Psoas muscle (tissue), 8 donors: ENCODE results near the gene HNF1A. TPM values are rescaled to one million over a fixed set of nuclear protein-coding genes. Genes with fewer than 3 reads are reported as not detected.

Experiments
- ATAC-seq, 4 donors: fragments of 200-7000 bp; cut with Tn5 transposase; one replicate each; pipeline ENCODE4 v1.9.1; 2020; ENCODE audit warnings: moderate library complexity in 3 of 4, mild to moderate bottlenecking in 2 of 4
- DNase-seq, 2 donors: peaks; one replicate each; pipeline ENCODE4 v3.0.0-alpha.2; 2020
- H3K27ac ChIP-seq: fragments of 200-600 bp; one replicate; pipeline ENCODE4 v1.8.0; 2022
- H3K27me3 ChIP-seq, 3 donors: fragments of 200-600 bp in 1 of 3; one replicate each; pipeline versions ENCODE4 v1.6.1 to v1.8.0; 2013 to 2022; ENCODE audit warnings: low read length in 2 of 3, mild to moderate bottlenecking in 2 of 3, moderate library complexity in 1 of 3; ENCODE audit not compliant: insufficient read depth in 3 of 3
- H3K36me3 ChIP-seq, 2 donors: fragments of 200-600 bp in 1 of 2; one replicate each; pipeline versions ENCODE4 v1.6.1 to v1.8.0; 2013 to 2022; ENCODE audit warnings: low read depth in 1 of 2, mild to moderate bottlenecking in 1 of 2, moderate library complexity in 1 of 2; ENCODE audit not compliant: insufficient read depth in 1 of 2
- H3K4me1 ChIP-seq: fragments of 200-600 bp; one replicate; pipeline ENCODE4 v1.8.0; 2022
- H3K4me3 ChIP-seq: fragments of 200-600 bp; one replicate; pipeline ENCODE4 v1.8.0; 2022; ENCODE audit warnings: mild to moderate bottlenecking
- H3K9me3 ChIP-seq: fragments of 200-600 bp; one replicate; pipeline ENCODE4 v1.8.0; 2022
- WGBS, 3 donors: extraction: QIAGEN DNeasy Blood & Tissue Kit; methylation state at CpG; one replicate each; pipeline versions ENCODE4 v1.1.6 to v1.1.7; 2013; 5-methylcytosine and 5-hydroxymethylcytosine counted together
- intact Hi-C, 2 donors: fragments of 100-400 bp; cut with DNase I; formaldehyde crosslinking; loops; one replicate each; pipeline versions ENCODE4 v1.11.0 to v1.14.2; 2022
- polyA plus RNA-seq, 3 donors: library from polyadenylated mRNA; stranded (reverse); fragments of 200-250 nt; gene quantifications; one replicate each; pipeline ENCODE4 v1.2.3, GENCODE V29; 2013
- total RNA-seq, 4 donors: library from RNA; stranded (reverse); fragmentation: NEBNext Ultra II Directional in 2 of 4; extraction: Animal tissue kit (Norgen Biotek cat#: 25700) in 2 of 4; gene quantifications; one replicate each; pipeline versions ENCODE4 v1.2.1 to v1.2.4, GENCODE V29; 2021 to 2023
- TF ChIP-seq, protein P1 (sequence below): fragments of 200-600 bp; IDR thresholded peaks from one replicate; pipeline ENCODE4 v1.8.0; 2022; ENCODE audit warnings: antibody characterized with exemption
- donor health status: healthy with polysubstance abuse.
- donor health status: DM: no; HTN: no; CAD: no; lungs with moderate emphysema.
- donor health status: Bipolar disorder and iron deficiency.
- donor health status: healthy.
- donor health status: DM: yes; HTN: yes; CAD: no.
- donor health status: DM: no; HTN: no; CAD: no.
- donor health status: DM: no; HTN: no; CAD: no.
- donor health status: DM: yes; HTN: yes; CAD: no.

Gene HNF1A
- total and polyA plus RNA-seq, 7 donors = 0.07 to 0.18 TPM; not detected in 5

DNA sequence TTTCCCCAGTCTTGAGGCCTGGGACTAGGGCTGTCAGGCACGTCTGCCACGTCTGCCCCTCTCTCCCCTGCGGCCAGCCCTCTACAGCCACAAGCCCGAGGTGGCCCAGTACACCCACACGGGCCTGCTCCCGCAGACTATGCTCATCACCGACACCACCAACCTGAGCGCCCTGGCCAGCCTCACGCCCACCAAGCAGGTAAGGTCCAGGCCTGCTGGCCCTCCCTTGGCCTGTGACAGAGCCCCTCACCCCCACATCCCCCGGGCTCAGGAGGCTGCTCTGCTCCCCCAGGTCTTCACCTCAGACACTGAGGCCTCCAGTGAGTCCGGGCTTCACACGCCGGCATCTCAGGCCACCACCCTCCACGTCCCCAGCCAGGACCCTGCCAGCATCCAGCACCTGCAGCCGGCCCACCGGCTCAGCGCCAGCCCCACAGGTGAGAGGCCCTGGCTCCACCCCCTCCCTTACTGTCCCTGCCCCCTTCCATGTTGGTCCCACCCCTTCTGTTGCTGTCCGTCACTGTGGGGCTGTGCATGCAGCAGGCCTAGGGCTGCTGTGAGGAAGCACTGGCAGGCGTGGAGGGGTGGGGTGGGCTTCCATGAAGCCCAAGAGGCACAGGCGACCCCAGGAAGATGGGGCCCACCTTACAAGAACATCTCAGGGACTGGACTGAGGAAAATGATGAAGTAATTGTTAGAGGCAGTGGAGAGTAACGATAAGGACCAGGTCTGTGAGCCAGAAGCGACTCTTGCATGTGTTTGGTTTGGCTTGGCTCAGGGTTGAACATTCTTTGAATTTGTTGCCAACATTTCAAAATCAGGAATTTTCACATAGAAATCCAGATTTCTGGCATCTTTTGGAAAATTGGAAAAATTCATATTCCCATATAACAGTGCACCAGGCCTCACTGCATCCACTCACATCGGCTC lies 21.1 kb downstream of the HNF1A start:
- peaks cover 0 to 5% (median 4%) of the 10 kb centered on the region in 3 donors for H3K27me3 ChIP-seq
- DNase-seq (no peak), ATAC-seq (peak in 1 of 4 donors; percentile 41)
- no peak overlapping the region for H3K27ac ChIP-seq
- no peak overlapping the region for H3K4me3 ChIP-seq
- no peaks in the 10 kb centered on the region for H3K4me1 ChIP-seq
- H3K9me3 ChIP-seq = no peaks in the 10 kb centered on the region
- H3K36me3 ChIP-seq = peaks cover 0 to 31% of the 10 kb centered on the region in 2 donors
- 28 to 31% (median 30%) methylated on average over 21 to 23 of the region's 23 CpGs for WGBS, 3 donors
- intact Hi-C loops = no loop called here
- TF ChIP-seq, protein P1, sequence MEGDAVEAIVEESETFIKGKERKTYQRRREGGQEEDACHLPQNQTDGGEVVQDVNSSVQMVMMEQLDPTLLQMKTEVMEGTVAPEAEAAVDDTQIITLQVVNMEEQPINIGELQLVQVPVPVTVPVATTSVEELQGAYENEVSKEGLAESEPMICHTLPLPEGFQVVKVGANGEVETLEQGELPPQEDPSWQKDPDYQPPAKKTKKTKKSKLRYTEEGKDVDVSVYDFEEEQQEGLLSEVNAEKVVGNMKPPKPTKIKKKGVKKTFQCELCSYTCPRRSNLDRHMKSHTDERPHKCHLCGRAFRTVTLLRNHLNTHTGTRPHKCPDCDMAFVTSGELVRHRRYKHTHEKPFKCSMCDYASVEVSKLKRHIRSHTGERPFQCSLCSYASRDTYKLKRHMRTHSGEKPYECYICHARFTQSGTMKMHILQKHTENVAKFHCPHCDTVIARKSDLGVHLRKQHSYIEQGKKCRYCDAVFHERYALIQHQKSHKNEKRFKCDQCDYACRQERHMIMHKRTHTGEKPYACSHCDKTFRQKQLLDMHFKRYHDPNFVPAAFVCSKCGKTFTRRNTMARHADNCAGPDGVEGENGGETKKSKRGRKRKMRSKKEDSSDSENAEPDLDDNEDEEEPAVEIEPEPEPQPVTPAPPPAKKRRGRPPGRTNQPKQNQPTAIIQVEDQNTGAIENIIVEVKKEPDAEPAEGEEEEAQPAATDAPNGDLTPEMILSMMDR = no peak

DNA sequence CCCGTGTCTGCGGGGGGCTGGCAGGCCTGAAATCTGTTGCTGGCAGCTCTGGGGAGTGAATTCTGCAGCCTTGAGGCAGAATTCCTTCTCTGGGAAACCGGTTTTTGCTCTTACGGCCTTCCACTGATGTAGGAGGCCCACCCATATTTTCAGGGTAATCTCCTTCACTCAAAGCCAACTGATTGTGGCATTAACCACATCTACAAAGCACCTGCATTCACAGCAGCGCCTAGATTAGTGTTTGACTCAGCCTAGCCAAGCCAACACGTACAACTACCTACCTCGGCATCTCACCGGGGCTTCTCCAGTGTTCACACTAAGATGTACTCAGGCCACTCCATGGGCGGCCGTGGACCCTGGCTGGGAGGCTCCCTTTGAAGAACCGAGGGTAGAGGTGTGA lies 22.2 kb downstream of the HNF1A start:
- Histone ChIP-seq H3K36me3 (peaks cover 0 to 42% of the 10 kb centered on the region in 2 donors), H3K27ac (no peak overlapping the region), H3K4me3 (no peak overlapping the region), H3K4me1 (no peaks in the 10 kb centered on the region), H3K9me3 (no peaks in the 10 kb centered on the region), H3K27me3 (peaks cover 0 to 5% (median 0%) of the 10 kb centered on the region in 3 donors)
- TF ChIP-seq, protein P1 = no peak
- WGBS, 3 donors = 77 to 83% (median 81%) methylated on average over 11 of the region's 11 CpGs
- DNase-seq = no peak
- intact Hi-C loops = no loop called here
- no peak for ATAC-seq

DNA sequence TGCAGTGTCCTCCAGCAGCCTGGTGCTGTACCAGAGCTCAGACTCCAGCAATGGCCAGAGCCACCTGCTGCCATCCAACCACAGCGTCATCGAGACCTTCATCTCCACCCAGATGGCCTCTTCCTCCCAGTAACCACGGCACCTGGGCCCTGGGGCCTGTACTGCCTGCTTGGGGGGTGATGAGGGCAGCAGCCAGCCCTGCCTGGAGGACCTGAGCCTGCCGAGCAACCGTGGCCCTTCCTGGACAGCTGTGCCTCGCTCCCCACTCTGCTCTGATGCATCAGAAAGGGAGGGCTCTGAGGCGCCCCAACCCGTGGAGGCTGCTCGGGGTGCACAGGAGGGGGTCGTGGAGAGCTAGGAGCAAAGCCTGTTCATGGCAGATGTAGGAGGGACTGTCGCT lies 22.7 kb downstream of the HNF1A start:
- Histone ChIP-seq H3K27ac (no peak overlapping the region), H3K4me1 (no peaks in the 10 kb centered on the region), H3K27me3 (peaks cover 0 to 5% (median 0%) of the 10 kb centered on the region in 3 donors), H3K9me3 (no peaks in the 10 kb centered on the region), H3K36me3 (peaks cover 0 to 47% of the 10 kb centered on the region in 2 donors), H3K4me3 (no peak overlapping the region)
- WGBS, 3 donors = 74 to 82% (median 76%) methylated on average over 11 of the region's 11 CpGs
- TF ChIP-seq, protein P1 = no peak
- no peak for DNase-seq
- no peak for ATAC-seq
- intact Hi-C loops = no loop called here

DNA sequence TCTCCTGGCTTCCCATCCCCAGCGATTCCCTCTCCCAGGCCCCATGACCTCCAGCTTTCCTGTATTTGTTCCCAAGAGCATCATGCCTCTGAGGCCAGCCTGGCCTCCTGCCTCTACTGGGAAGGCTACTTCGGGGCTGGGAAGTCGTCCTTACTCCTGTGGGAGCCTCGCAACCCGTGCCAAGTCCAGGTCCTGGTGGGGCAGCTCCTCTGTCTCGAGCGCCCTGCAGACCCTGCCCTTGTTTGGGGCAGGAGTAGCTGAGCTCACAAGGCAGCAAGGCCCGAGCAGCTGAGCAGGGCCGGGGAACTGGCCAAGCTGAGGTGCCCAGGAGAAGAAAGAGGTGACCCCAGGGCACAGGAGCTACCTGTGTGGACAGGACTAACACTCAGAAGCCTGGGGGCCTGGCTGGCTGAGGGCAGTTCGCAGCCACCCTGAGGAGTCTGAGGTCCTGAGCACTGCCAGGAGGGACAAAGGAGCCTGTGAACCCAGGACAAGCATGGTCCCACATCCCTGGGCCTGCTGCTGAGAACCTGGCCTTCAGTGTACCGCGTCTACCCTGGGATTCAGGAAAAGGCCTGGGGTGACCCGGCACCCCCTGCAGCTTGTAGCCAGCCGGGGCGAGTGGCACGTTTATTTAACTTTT lies 23.6 kb downstream of the HNF1A start:
- Histone ChIP-seq H3K4me1 (no peaks in the 10 kb centered on the region), H3K27ac (no peak overlapping the region), H3K9me3 (no peaks in the 10 kb centered on the region), H3K27me3 (peaks cover 0 to 5% (median 0%) of the 10 kb centered on the region in 3 donors), H3K36me3 (peaks cover 0 to 56% of the 10 kb centered on the region in 2 donors), H3K4me3 (no peak overlapping the region)
- intact Hi-C loops = no loop called here
- TF ChIP-seq, protein P1 = no peak
- WGBS, 3 donors = 83 to 87% (median 87%) methylated on average over 16 of the region's 16 CpGs
- no peak for DNase-seq
- no peak for ATAC-seq
